HG03097 (cell line): ENCODE measurements around the gene KRTAP29-1.
"Not testable (repeated sequence)": the region's sequence is repeated elsewhere in the genome, so short reads cannot be mapped to it uniquely, and the experiment has no call there.

Source experiments
- ATAC-seq: cut with Tn5 transposase; IDR thresholded peaks from one replicate; pipeline ENCODE4 v1.9.1; 2021; ENCODE audit not compliant: unreplicated experiment, low FRiP score

The KRTAP29-1 gene

DNA sequence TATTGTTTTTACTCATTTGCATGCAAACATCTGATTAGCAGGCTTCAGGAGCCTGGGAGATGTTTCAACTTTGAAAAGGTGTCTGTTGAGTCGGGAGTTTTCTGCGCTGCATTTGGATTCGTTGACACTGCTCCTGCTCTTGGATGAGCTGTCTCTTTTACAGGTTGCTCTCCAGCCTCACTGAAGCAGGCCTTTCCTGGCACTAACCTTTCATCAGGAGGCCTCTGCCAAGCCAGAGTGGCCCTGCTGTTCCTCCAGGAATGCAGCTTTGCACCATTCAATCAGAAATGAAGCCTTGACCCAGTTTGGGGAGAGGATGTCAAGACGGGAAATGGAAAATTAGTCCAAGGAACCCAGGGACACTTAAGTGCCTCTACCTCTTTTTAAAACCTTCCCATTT lies 330 bp upstream of the KRTAP29-1 start:
- no peak for ATAC-seq

- no peak for ATAC-seq
These were observed 1.4 kb downstream of the KRTAP29-1 start for GRCh38 chr17:41301204-41301790.

GRCh38 chr17:41298458-41299135 lies 4.1 kb downstream of the KRTAP29-1 start:
- ATAC-seq: no peak

DNA sequence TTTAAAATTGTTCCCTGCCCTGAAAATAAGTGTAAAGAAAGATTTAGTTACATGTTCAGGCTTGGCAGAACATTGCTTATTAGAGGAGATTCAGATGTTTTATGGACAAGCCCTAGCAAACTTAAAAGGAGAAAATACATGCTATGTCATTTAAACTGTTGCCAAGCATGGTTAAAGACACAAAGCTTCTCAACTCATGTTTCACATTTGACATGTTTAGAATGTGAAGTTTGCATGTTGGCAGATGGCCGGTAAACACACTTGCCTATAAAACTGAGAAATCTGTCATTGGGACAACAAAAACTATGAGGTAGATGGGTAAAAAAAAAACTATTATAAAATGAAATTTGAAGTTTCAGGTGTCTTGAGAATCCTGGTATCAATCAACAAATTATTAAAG lies 5.8 kb downstream of the KRTAP29-1 start:
- ATAC-seq: no peak

DNA sequence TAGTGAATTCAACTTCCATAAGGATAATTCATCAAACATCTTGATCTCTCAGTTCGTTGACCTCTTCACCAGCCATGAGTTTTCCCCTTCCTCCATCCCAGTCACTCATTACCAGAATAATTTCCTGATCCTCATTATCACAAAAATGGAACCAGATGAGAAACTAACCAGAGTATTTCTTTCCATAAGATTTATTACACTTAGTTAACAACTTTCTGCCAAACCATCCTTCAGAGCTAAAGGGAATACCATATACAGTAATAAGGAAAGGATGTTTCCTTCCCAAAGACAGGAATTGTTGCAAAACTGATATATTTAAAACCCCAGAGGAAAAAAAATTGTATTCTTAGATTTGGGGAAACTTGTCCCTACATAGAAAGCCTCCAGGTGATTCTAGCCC lies 8.6 kb downstream of the KRTAP29-1 start:
- ATAC-seq: no peak

GRCh38 chr17:41287050-41287449 lies 15.6 kb downstream of the KRTAP29-1 start:
- no peak for ATAC-seq

DNA sequence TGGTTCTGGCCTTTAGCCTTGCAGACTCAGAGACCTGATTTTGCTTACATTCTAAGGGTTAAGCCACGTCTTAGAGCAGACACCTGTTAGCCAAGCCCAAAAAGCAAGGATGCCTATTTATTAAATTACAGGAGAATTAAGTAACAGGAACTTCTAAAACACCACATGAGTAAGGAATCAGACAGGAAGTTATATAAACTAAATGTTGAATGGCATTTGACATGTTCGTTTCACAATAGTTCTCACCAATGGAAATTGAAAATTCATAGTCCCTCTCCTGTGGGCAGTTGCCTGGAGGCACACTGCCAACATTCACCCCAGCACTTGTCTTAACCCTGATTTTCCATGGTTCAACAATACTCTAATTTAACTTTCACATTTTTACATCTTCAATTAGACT lies 18.1 kb downstream of the KRTAP29-1 start:
- ATAC-seq: no peak

- no peak for ATAC-seq
These were observed 18.6 kb downstream of the KRTAP29-1 start for GRCh38 chr17:41284043-41284442.

DNA sequence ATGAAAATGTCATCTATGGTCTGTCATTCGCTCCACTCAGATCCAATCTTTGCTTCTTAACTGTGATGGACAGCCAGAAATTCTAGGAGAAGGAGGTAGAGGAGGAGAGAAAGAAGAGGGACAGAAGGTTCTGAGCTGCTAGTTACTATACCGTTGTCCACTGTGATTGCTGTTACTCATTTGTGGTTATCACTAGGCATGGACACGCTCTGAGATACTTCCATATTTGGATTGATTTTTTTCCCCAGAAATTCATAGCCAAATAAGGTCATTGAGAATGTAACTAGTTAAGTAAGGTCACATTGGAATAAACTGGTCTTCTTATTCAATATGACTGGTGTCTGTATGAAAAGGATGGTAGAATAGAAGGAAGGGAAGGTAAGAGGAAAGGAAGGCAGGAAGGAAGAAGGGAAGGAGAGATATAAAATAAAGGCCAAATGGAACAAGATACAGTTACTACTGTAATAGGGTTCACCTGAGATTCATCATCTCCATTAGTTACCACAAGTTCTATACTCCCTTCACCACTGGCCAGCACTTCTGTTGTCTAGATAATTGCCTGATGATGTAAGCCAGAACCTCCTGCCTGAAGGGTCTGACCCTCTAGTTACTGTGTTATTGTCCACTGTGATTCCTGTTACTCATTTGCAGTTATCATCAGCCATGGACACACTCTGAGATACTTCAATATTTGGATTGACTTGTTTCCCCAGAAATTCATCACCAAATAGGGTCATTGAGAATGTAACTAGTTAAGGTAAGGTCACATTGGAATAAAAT lies 24.3 kb downstream of the KRTAP29-1 start:
- no peak for ATAC-seq

DNA sequence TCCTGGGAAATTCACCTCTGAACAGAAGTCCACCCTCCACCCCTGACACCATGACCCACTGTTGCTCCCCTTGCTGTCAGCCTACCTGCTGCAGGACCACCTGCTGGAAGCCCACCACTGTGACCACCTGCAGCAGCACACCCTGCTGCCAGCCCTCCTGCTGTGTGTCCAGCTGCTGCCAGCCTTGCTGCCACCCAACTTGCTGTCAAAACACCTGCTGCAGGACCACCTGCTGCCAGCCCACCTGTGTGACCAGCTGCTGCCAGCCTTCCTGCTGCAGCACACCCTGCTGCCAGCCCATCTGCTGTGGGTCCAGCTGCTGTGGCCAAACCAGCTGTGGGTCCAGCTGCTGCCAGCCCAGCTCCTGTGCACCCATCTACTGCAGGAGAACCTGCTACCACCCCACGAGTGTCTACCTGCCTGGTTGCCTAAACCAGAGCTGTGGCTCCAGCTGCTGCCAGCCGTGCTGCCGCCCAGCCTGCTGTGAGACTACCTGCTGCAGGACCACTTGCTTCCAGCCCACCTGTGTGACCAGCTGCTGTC lies 26.9 kb downstream of the KRTAP29-1 start, which contains the start of gene KRTAP9-7:
TSS of gene KRTAP9-7 (plus strand) at position 51 of the 543 bp plus-strand sequence. CDS start at position 51, 0 bp downstream.
- ATAC-seq: not testable (repeated sequence)

DNA sequence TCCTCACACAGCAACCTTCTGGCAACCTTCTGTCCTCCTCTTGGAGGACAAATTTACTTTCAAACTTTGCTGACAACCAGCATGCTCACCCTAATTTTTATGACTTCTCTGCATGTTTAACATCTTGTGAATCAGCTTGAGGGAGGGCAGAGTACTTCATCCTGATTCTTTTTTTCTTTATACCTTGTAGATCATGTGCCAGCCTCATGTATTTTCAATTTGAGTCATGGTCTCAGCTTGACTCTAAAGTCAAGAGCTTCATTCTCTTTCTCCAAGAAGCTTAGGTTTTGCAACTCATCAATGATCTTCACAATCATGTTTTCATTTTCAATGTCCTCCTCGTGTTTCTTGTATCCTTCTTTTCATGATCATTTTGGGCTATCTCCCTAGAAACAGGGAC lies 30.8 kb downstream of the KRTAP29-1 start:
- no peak for ATAC-seq

DNA sequence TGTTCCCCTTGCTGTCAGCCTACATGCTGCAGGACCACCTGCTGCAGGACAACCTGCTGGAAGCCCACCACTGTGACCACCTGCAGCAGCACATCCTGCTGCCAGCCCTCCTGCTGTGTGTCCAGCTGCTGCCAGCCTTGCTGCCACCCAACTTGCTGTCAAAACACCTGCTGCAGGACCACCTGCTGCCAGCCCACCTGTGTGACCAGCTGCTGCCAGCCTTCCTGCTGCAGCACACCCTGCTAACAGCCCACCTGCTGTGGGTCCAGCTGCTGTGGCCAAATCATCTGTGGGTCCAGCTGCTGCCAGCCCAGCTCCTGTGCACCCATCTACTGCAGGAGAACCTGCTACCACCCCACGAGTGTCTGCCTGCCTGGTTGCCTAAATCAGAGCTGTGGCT lies 31.3 kb downstream of the KRTAP29-1 start:
- ATAC-seq: not testable (repeated sequence)

DNA sequence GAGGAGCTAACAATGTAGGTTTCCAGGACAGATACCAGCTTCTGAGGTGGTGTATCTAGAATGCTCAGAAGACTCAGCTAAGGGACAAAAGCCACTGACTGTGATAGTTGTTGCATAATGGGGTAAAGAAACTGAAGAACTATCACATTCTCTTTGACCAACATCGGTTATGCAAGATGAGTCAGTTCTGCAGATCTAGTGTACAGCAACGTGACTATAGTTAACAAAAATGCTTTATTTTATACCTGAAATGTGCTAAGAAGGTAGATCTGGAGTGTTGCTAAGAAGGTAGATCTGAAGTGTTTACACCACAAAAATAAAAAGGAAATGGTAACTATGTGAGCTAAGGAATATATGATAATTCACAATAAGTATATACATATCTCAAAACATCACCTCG lies 34.9 kb downstream of the KRTAP29-1 start:
- ATAC-seq: no peak

DNA sequence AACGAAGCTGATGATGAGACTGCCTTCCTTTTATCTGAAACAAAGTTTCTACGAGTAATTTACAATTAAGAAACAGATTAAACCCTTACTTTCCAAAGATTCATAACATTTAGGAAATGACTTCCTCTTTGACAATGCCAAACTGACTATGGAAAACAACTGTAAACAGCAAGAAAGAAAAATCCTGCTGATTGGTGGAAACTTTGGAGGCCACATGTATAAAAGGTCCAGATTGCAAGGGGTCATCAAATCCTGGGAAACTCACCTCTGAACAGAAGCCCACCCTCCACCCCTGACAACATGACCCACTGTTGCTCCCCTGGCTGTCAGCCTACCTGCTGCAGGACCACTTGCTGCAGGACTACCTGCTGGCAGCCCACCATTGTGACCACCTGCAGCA lies 37.6 kb downstream of the KRTAP29-1 start, which contains the start of gene KRTAP9-6:
TSS of gene KRTAP9-6 (plus strand) at position 301 of the 400 bp plus-strand sequence. CDS start at position 301, 0 bp downstream.
- ATAC-seq: no peak

GRCh38 chr17:41264599-41264998 lies 38.1 kb downstream of the KRTAP29-1 start:
- no peak for ATAC-seq

DNA sequence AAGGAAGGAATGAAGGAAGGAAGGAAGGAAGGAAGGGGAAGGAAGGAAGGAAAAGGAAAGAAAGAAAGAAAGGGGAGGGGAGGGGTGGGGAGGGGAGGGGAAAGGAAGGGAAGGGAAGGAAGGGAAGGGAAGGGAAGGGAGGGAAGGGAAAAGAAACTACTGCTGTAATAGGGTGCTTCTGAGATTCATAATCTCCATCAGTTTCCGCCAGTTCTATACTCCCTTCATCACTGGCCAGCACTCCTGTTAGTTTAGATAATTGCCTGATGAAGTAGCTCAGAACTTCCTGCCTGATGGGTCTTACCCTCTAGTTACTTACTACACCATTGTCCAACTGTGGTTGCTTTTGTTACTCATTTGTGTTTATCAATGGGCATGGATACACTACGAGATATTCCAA lies 39.4 kb downstream of the KRTAP29-1 start:
- ATAC-seq: no peak

- no peak for ATAC-seq
These were observed 44.2 kb downstream of the KRTAP29-1 start for GRCh38 chr17:41258406-41258805.

GRCh38 chr17:41256291-41256685 lies 46.4 kb downstream of the KRTAP29-1 start:
- no peak for ATAC-seq

GRCh38 chr17:41255381-41256290 lies 47.0 kb downstream of the KRTAP29-1 start, which contains the start of gene KRTAP9-9:
Gene KRTAP9-9 (plus strand): TSS chr17:41255384.
- not testable (repeated sequence) for ATAC-seq

DNA sequence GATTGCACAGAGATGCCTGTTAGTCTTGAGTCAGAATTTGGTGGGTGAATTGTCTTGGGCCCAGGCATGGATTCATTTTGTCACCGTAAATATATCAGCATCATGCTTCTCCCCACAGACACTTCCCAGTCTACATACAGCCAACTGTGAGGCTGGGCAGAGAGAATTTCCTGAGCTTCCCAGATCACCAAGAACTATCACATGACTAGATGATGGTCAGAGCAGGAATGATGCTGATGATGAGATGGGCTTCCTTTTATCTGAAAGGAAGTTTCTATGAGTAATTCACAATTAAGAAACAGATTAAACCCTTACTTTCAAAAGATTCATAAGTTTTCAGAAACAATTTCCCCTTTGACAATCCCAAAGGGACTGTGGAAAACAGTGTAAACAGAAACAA lies 47.8 kb downstream of the KRTAP29-1 start:
- ATAC-seq: no peak
